GM23248 (cell line): ENCODE results near the gene ZFYVE21.

ENCODE experiments used
- EZH2 ChIP-seq: fragments of 200-600 bp; sonication (generic); IDR thresholded peaks from 2 replicates; pipeline ENCODE4 v1.6.1; 2018; ENCODE audit warnings: antibody characterized with exemption, mild to moderate bottlenecking; ENCODE audit not compliant: insufficient read depth, poor library complexity, severe bottlenecking
- EZH2phosphoT487 ChIP-seq: fragments of 200-600 bp; sonication (generic); IDR thresholded peaks from 2 replicates; pipeline ENCODE4 v1.6.1; 2018; ENCODE audit warnings: antibody characterized with exemption, moderate library complexity, mild to moderate bottlenecking, low read depth; ENCODE audit not compliant: insufficient read depth

GRCh38 chr14:103742499-103743255 is 27.1 kb downstream of the ZFYVE21 start:
- TF ChIP-seq EZH2phosphoT487 = no peak
- TF ChIP-seq EZH2 = no peak
